K562 (cell line): ENCODE results near the gene ACOX1. TPM values are rescaled to one million over a fixed set of nuclear protein-coding genes. Genes with fewer than 3 reads are reported as not detected.

ENCODE experiments used
- ATAC-seq: fragments of 200-7000 bp; cut with Tn5 transposase; 3 replicates; pipeline ENCODE4 v1.9.1; 2020; ENCODE audit warnings: moderate library complexity
- BruUV-seq: library from RNA; stranded (reverse); fragments of 400-500 nt; replicated peaks from 2 replicates; lab custom pipeline; 2021; lab: Mats Ljungman, UMichigan
- CTCF ChIA-PET: fragments of 300-600 bp; formaldehyde crosslinking; extraction: SDS; loops from one replicate; lab custom pipeline; 2021; ENCODE audit warnings: low intra/inter-chr PET ratio; lab: Yijun Ruan, JAX
- POLR2A ChIA-PET: fragments of 300-600, 350-650 bp; sonication (Branson Sonifier 250); formaldehyde crosslinking; extraction: SDS; loops from one replicate; lab custom pipeline; 2021; ENCODE audit warnings: antibody characterized with exemption, inconsistent platforms; lab: Yijun Ruan, JAX
- DNase-seq, 4 experiments: peaks; one replicate each; pipeline versions ENCODE4 v3.0.0 to v3.0.0-alpha.2; 2011 to 2018; ENCODE audit warnings: low spot score in 3 of 4, mixed read lengths in 3 of 4; ENCODE audit errors: extremely low read depth in 1 of 4
- FAIRE-seq: peaks from 2 replicates; lab custom pipeline; 2011; peaks lifted over from hg19 to GRCh38; lab: Jason Lieb, UNC
- H2AFZ ChIP-seq: 2 replicates; pipeline ENCODE4 v1.6.0; 2011; ENCODE audit warnings: low read depth, low read length, control low read depth, inconsistent platforms
- H3K27ac ChIP-seq: fragments of 200-600 bp; 3 replicates; pipeline ENCODE4 v1.8.0; 2011; ENCODE audit warnings: low read depth, mild to moderate bottlenecking, control low read depth, inconsistent platforms, low read length, moderate library complexity, mixed read lengths; ENCODE audit errors: extremely low read depth
- H3K27me3 ChIP-seq, 2 experiments: fragments of 300-600 bp in 1 of 2; 2 replicates in 1 of 2; 3 replicates in 1 of 2; pipeline versions ENCODE4 v1.6.0 to v1.8.0; 2011; ENCODE audit warnings: inconsistent platforms in 2 of 2, low read length in 2 of 2, mild to moderate bottlenecking in 1 of 2, mixed read lengths in 1 of 2, moderate library complexity in 1 of 2; ENCODE audit not compliant: control insufficient read depth in 2 of 2, insufficient read depth in 2 of 2
- H3K36me3 ChIP-seq: fragments of 300-600 bp; 3 replicates; pipeline ENCODE4 v1.8.0; 2011; ENCODE audit warnings: mild to moderate bottlenecking, low read length, inconsistent platforms; ENCODE audit not compliant: control insufficient read depth, insufficient read depth
- H3K4me1 ChIP-seq, 2 experiments: fragments of 200-600 bp in 1 of 2; replicated peaks in 1 of 2; 2 replicates in 1 of 2; 3 replicates in 1 of 2; pipeline versions ENCODE4 v1.5.1 to v1.8.0; 2011; ENCODE audit warnings: inconsistent platforms in 2 of 2, low read length in 2 of 2, mild to moderate bottlenecking in 1 of 2, mixed read lengths in 1 of 2, moderate library complexity in 1 of 2; ENCODE audit not compliant: control insufficient read depth in 2 of 2, insufficient read depth in 2 of 2
- H3K4me2 ChIP-seq: 2 replicates; pipeline ENCODE4 v1.6.1; 2011; ENCODE audit warnings: low read length, control low read depth, inconsistent platforms, mixed read lengths; ENCODE audit not compliant: insufficient read depth
- H3K4me3 ChIP-seq: fragments of 200-600 bp; sonication (generic), shearing (Covaris generic); 2 replicates; pipeline ENCODE4 v1.5.1; 2016; ENCODE audit warnings: control low read depth, inconsistent platforms
- H3K79me2 ChIP-seq: fragments of 200-600 bp; 3 replicates; pipeline ENCODE4 v1.8.0; 2011; ENCODE audit warnings: low read length, inconsistent platforms; ENCODE audit not compliant: control insufficient read depth, insufficient read depth
- H3K9ac ChIP-seq, 2 experiments: 2 replicates each; pipeline versions ENCODE4 v1.6.0 to v1.6.1; 2011; ENCODE audit warnings: low read depth in 2 of 2, low read length in 2 of 2, control low read depth in 1 of 2, inconsistent platforms in 1 of 2, mild to moderate bottlenecking in 1 of 2, mixed read lengths in 1 of 2; ENCODE audit not compliant: insufficient read depth in 1 of 2
- H3K9me1 ChIP-seq: one replicate; pipeline ENCODE4 v1.6.0; 2011; ENCODE audit warnings: inconsistent platforms, mild to moderate bottlenecking, low read length, moderate library complexity; ENCODE audit not compliant: control insufficient read depth, insufficient read depth
- H3K9me3 ChIP-seq: replicated peaks from 2 replicates; pipeline ENCODE4 v1.5.1; 2011; ENCODE audit warnings: low read depth, low read length, inconsistent platforms; ENCODE audit not compliant: control insufficient read depth, insufficient read depth
- H4K20me1 ChIP-seq: replicated peaks from 2 replicates; pipeline ENCODE4 v1.6.1; 2011; ENCODE audit warnings: low read length, inconsistent platforms, mixed read lengths; ENCODE audit not compliant: control insufficient read depth, insufficient read depth
- CHD2 ChIP-seq: IDR thresholded peaks from 2 replicates; pipeline ENCODE4 v1.6.1; 2011; ENCODE audit warnings: low read depth, low read length
- EWSR1 ChIP-seq: fragments of 450-650 bp; IDR thresholded peaks from 2 replicates; pipeline ENCODE4 v1.6.1; 2018; ENCODE audit warnings: borderline replicate concordance, mild to moderate bottlenecking, low read depth, moderate library complexity; ENCODE audit not compliant: partially characterized antibody
- FOXA1 ChIP-seq: fragments of 450-650 bp; IDR thresholded peaks from 2 replicates; pipeline ENCODE4 v1.6.1; 2016; ENCODE audit warnings: mild to moderate bottlenecking, borderline replicate concordance
- HSF4 ChIP-seq: fragments of 250-450 bp; sonication (Bioruptor Pico); IDR thresholded peaks from 2 replicates; pipeline ENCODE4 v2.1.2; 2022; ENCODE audit warnings: mild to moderate bottlenecking, moderate library complexity, borderline replicate concordance
- NCOA1 ChIP-seq: fragments of 450-650 bp; IDR thresholded peaks from 2 replicates; pipeline ENCODE4 v1.6.1; 2016; ENCODE audit warnings: low read depth
- PML ChIP-seq: IDR thresholded peaks from 2 replicates; pipeline ENCODE4 v1.6.1; 2012; ENCODE audit warnings: low read length, inconsistent platforms
- RAD21 ChIP-seq, 2 experiments: fragments of 250-450 bp in 1 of 2; fragments of 450-650 bp in 1 of 2; sonication (Bioruptor Pico) in 1 of 2; formaldehyde crosslinking in 1 of 2; IDR thresholded peaks in 1 of 2; conservative IDR thresholded peaks in 1 of 2; 2 replicates each; pipeline versions ENCODE4 v1.4.0 to v1.8.0; 2020 to 2022; ENCODE audit warnings: mild to moderate bottlenecking in 2 of 2, moderate library complexity in 1 of 2
- TEAD1 ChIP-seq, 2 experiments: fragments of 450-650 bp in 1 of 2; sonication (generic) in 1 of 2; formaldehyde crosslinking; IDR thresholded peaks; 2 replicates each; pipeline versions ENCODE4 v1.4.0 to v1.8.0; 2020 to 2022; ENCODE audit warnings: mild to moderate bottlenecking in 2 of 2, missing genetic modification reagents in 1 of 2
- TFAM ChIP-seq: fragments of 250-450 bp; sonication (Bioruptor Pico); conservative IDR thresholded peaks from 2 replicates; pipeline ENCODE4 v1.5.0; 2021; ENCODE audit warnings: mild to moderate bottlenecking, moderate library complexity
- TSC22D4 ChIP-seq: fragments of 450-650 bp; IDR thresholded peaks from 2 replicates; pipeline ENCODE4 v1.6.1; 2016; ENCODE audit warnings: missing genetic modification characterization, missing biosample characterization, control low read depth
- ZNF12 ChIP-seq: sonication (generic); formaldehyde crosslinking; IDR thresholded peaks from 2 replicates; pipeline ENCODE4 v1.4.0; 2020; ENCODE audit warnings: mild to moderate bottlenecking, missing genetic modification reagents
- ZZZ3 ChIP-seq: fragments of 450-650 bp; IDR thresholded peaks from 2 replicates; pipeline ENCODE4 v1.6.1; 2016; ENCODE audit warnings: antibody characterized with exemption, mild to moderate bottlenecking, moderate library complexity
- WGBS: fragments of 100-300 bp; shearing (Covaris generic); methylation state at CpG from one replicate; pipeline ENCODE4 v1.1.6; 2016; ENCODE audit warnings: low coverage, mixed read lengths; ENCODE audit not compliant: insufficient coverage; ENCODE audit errors: missing lambda C conversion rate; 5-methylcytosine and 5-hydroxymethylcytosine counted together
- in situ Hi-C: fragments of 300-500 bp; cut with MboI; formaldehyde crosslinking; loops from 4 replicates; pipeline ENCODE4 v1.15.0; 2018; ENCODE audit warnings: inconsistent platforms, mixed read lengths
- intact Hi-C: fragments of 100-400 bp; cut with micrococcal nuclease; formaldehyde crosslinking; loops from 2 replicates; pipeline ENCODE4 v1.14.2; 2022
- polyA plus RNA-seq, 8 experiments: library from polyadenylated mRNA; depleted of rRNA in 4 of 8; stranded (reverse) in 5 of 8; unstranded in 3 of 8; fragments of >200 nt; fragmentation: Nextera tagmentation in 2 of 8; fragmentation: Illumina TruSeq in 1 of 8; extraction: Ambion mirVana in 2 of 8; extraction: Trizol in 1 of 8; gene quantifications; 2 replicates each; pipeline versions ENCODE4 v1.2.1 to v1.2.3, GENCODE V29; 2011 to 2014; ENCODE audit warnings: inconsistent platforms in 1 of 8, missing spikeins in 1 of 8
- total RNA-seq, 7 experiments: library from RNA; depleted of rRNA in 6 of 7; stranded (reverse); fragments of >200 nt in 6 of 7; fragmentation: Illumina TruSeq in 2 of 7; extraction: Trizol in 2 of 7; gene quantifications; 2 replicates each; pipeline versions ENCODE4 v1.2.1 to v1.2.3, GENCODE V29; 2011 to 2021; ENCODE audit warnings: low replicate concordance in 1 of 7
- TF ChIP-seq, protein P1 (sequence below): fragments of 450-650 bp; IDR thresholded peaks from 2 replicates; pipeline ENCODE4 v1.6.1; 2018; ENCODE audit not compliant: partially characterized antibody
- TF ChIP-seq, protein P2 (sequence below): fragments of 450-650 bp; formaldehyde crosslinking; IDR thresholded peaks from 2 replicates; pipeline ENCODE4 v1.4.0; 2022; ENCODE audit warnings: missing genetic modification characterization
- TF ChIP-seq, protein P3 (sequence below): fragments of 250-450 bp; sonication (Bioruptor Pico); IDR thresholded peaks from 2 replicates; pipeline ENCODE4 v1.9.0; 2021; ENCODE audit warnings: mild to moderate bottlenecking, inconsistent platforms

Gene ACOX1
- total and polyA plus RNA-seq, 9 of the 15 experiments (the other 6 are each of a cell fraction or from before 2014, with no cell fraction given) = 7.8 to 24.1 (median 14.5) TPM

GRCh38 chr17:75998327-75998795 lies 19.4 kb upstream of the ACOX1 start:
- no peak overlapping the region for H2AFZ ChIP-seq
- no peaks in the 10 kb centered on the region for H3K79me2 ChIP-seq
- 77% methylated on average over 8 of the region's 9 CpGs for WGBS
- intact Hi-C loops = no loop called here
- no peak overlapping the region for H3K4me2 ChIP-seq
- ChIA-PET CTCF (no interaction called here), POLR2A (interaction anchor here (0.7 to 1.3 kb wide), 4 partner anchors 12 to 349 kb away, joined by 3 read pairs; no protein-coding TSS in a partner anchor)
- H3K27me3 ChIP-seq = no peaks in the 10 kb centered on the region
- DNase-seq (no peak), FAIRE-seq (no peak), ATAC-seq (no peak)
- in situ Hi-C loops = no loop called here
- H3K4me1 ChIP-seq = peaks cover 2 to 19% of the 10 kb centered on the region in 2 experiments; a peak in 4 of 5 replicates
- H3K9me1 ChIP-seq = no peaks in the 10 kb centered on the region
- peaks cover 14% of the 10 kb centered on the region; the same call in 1 of the 3 replicates for H3K36me3 ChIP-seq
- H3K4me3 ChIP-seq = no peak overlapping the region
- no peaks in the 10 kb centered on the region for H3K9me3 ChIP-seq
- H3K9ac ChIP-seq = peak overlapping the region in 1 of 2 experiments; percentile 70; a peak in 2 of 4 replicates
- no peaks in the 10 kb centered on the region for H4K20me1 ChIP-seq
- BruUV-seq = no TSS peak
- no peak overlapping the region for H3K27ac ChIP-seq
- TF ChIP-seq, protein P1, sequence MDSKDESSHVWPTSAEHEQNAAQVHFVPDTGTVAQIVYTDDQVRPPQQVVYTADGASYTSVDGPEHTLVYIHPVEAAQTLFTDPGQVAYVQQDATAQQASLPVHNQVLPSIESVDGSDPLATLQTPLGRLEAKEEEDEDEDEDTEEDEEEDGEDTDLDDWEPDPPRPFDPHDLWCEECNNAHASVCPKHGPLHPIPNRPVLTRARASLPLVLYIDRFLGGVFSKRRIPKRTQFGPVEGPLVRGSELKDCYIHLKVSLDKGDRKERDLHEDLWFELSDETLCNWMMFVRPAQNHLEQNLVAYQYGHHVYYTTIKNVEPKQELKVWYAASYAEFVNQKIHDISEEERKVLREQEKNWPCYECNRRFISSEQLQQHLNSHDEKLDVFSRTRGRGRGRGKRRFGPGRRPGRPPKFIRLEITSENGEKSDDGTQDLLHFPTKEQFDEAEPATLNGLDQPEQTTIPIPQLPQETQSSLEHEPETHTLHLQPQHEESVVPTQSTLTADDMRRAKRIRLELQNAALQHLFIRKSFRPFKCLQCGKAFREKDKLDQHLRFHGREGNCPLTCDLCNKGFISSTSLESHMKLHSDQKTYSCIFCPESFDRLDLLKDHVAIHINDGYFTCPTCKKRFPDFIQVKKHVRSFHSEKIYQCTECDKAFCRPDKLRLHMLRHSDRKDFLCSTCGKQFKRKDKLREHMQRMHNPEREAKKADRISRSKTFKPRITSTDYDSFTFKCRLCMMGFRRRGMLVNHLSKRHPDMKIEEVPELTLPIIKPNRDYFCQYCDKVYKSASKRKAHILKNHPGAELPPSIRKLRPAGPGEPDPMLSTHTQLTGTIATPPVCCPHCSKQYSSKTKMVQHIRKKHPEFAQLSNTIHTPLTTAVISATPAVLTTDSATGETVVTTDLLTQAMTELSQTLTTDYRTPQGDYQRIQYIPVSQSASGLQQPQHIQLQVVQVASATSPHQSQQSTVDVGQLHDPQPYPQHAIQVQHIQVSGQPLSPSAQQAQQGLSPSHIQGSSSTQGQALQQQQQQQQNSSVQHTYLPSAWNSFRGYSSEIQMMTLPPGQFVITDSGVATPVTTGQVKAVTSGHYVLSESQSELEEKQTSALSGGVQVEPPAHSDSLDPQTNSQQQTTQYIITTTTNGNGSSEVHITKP = no peak
- TF ChIP-seq HSF4 (CRISPR knock-in tag) = no peak
- no peak for TF ChIP-seq FOXA1
- no peak for TF ChIP-seq ZNF12
- TF ChIP-seq TEAD1 (CRISPR knock-in tag; IDR thresholded peaks at IDR 0.05) = no peak
- TF ChIP-seq PML = no peak
- TF ChIP-seq CHD2 = no peak
- no peak for TF ChIP-seq TSC22D4 (tag)
- no peak for TF ChIP-seq NCOA1
- no peak for TF ChIP-seq ZZZ3
- no peak for TF ChIP-seq TFAM (CRISPR knock-in tag)
- no peak for TF ChIP-seq RAD21 (CRISPR knock-in tag; conservative IDR thresholded peaks at IDR 0.05 in 1 of 2, IDR thresholded peaks at IDR 0.05 in 1 of 2)
- TF ChIP-seq, protein P2, sequence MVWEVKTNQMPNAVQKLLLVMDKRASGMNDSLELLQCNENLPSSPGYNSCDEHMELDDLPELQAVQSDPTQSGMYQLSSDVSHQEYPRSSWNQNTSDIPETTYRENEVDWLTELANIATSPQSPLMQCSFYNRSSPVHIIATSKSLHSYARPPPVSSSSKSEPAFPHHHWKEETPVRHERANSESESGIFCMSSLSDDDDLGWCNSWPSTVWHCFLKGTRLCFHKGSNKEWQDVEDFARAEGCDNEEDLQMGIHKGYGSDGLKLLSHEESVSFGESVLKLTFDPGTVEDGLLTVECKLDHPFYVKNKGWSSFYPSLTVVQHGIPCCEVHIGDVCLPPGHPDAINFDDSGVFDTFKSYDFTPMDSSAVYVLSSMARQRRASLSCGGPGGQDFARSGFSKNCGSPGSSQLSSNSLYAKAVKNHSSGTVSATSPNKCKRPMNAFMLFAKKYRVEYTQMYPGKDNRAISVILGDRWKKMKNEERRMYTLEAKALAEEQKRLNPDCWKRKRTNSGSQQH (CRISPR knock-in tag) = no peak
- TF ChIP-seq, protein P3, sequence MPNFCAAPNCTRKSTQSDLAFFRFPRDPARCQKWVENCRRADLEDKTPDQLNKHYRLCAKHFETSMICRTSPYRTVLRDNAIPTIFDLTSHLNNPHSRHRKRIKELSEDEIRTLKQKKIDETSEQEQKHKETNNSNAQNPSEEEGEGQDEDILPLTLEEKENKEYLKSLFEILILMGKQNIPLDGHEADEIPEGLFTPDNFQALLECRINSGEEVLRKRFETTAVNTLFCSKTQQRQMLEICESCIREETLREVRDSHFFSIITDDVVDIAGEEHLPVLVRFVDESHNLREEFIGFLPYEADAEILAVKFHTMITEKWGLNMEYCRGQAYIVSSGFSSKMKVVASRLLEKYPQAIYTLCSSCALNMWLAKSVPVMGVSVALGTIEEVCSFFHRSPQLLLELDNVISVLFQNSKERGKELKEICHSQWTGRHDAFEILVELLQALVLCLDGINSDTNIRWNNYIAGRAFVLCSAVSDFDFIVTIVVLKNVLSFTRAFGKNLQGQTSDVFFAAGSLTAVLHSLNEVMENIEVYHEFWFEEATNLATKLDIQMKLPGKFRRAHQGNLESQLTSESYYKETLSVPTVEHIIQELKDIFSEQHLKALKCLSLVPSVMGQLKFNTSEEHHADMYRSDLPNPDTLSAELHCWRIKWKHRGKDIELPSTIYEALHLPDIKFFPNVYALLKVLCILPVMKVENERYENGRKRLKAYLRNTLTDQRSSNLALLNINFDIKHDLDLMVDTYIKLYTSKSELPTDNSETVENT (CRISPR knock-in tag) = no peak
- no peak for TF ChIP-seq EWSR1
